ENCODE results near the gene GABRD.

The GABRD gene

DNA sequence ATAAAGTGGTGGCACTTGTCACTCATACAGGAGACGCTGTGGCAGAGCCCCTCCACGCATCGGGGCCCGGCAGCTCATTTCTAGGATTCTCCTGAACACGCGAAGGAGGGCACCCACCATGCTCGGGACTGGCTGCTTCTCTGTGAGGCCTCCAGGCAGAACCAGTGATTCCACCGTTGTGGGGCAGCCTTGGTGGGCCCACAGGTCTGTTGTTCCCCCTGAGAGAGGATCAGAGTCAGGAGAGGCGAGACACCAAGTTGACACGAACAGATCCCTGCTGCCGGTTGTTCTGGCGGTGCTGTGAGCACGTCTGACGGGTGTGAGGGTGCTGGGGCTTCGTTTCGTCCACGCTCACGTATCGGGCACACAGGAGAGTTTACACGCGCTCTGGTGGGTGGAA lies 57.7 kb downstream of the GABRD start:
- no peak for DNase-seq (ENCODE audit: low read depth in 2 of 2)

DNA sequence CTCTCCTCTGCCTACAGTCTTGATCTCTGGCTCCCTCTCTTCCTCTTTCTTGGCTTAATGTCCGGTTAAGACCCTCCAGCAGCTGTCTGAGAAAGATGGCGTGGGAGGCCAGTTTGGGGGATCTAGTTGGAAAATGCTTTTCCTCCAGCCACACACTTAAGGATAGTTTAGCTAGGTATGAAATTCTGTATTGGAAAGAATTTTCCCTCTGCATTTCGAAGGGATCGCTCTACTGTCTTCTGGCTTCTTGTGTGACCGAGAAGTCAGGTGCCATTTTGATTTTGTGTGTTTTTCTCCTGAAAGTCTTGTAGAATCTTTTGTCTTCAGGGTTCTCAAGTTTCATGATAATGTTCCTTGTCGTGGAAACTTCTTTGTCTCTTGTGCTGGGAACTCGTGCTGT lies 59.0 kb downstream of the GABRD start:
- DNase-seq (ENCODE audit: low read depth in 2 of 2), result no peak

DNA sequence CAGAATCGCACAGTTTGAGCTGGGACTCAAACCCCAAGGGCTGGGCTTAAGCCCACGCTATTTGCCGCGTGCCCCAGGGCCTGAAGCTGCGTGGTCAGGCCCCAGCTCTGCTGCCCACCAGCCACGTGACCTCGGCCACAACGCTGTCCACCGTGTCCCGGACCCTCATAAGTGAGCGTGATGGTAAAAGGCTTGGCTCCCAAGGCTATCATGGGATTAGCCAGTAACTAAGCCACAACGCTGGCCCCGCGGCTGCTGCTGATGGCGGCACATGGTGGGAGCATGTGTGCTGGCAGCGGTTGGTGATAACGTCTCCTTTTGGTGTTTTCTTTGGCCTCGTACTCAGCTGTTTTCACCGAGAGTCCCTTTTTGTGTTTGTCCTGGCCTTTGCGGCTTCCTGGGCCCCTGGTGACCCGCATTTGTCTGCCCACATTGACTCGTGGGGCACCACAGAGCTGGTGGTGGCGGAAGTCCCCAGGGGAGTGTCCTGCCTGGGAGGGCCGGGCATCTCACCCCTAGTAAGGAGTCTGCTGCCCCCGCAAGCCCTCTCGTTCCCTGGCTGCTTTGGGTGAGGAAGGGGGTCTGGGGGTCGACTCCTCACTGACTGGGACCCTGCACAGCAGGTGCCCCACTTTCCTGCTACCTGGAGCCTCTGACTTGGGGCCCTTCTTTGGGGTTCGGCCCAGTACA lies 60.4 kb downstream of the GABRD start:
- no peak for DNase-seq (ENCODE audit: low read depth in 2 of 2)

DNA sequence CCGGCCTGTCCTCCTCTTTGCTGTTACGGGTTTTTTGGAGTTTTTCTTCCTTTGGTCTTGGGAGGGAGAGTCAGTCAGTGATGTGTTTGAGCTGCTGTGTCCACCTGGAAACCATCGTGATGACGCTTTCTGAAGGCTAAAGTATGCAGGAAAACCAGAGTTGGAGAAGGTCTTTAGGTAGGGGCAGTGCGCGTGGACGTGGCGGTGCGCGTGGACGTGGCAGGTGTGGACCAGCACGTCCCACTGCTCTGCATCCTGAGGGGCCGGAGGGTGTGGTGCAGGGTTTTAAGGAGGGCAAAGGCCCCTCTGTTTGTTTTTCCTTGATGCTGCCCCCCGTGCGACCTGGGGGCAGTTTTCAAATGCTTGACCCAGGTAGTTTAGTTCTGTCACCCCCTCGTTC lies 61.0 kb downstream of the GABRD start:
- no peak for DNase-seq (ENCODE audit: low read depth in 2 of 2)
